Heart left ventricle (tissue), 13 donors: ENCODE data around the gene SYP.

ENCODE experiments used
- CTCF ChIP-seq, 12 donors: fragments of 200-600 bp; sonication (generic) in 4 of 12; IDR thresholded peaks; one replicate each; pipeline versions ENCODE4 v1.5.0 to v1.8.0; 2018 to 2022; ENCODE audit warnings: antibody characterized with exemption in 12 of 12, mild to moderate bottlenecking in 5 of 12
- POLR2A ChIP-seq, 2 donors: fragments of 450-650 bp; IDR thresholded peaks; one replicate each; pipeline ENCODE4 v1.6.1; 2017; ENCODE audit warnings: antibody characterized with exemption in 2 of 2, mild to moderate bottlenecking in 2 of 2, moderate library complexity in 2 of 2
- donor health status: ischemic (EF 13 %, LVEDD 7.1; RV severe dilation, severe dysfunction).
- donor health status: DM: no; HTN: yes; CAD: no.
- donor health status: DM: no; HTN: no; CAD: no.
- donor health status: ischemic (EF 25% LVEDD 6.9; RV normal size, moderate dysfunction).
- donor health status: ischemic (EF 25% LVEDD 5.7; RV mildly dilated, moderate dysfunction).
- donor health status: ischemic (EF 35%, LVEDD 5.7; RV mildly dilated, moderate dysfunction).
- donor health status: nonischemic (EF 11% LVEDD 7.7; RV severe dilation, severe dysfunction).
- donor health status: DM: yes; HTN: yes; CAD: no.
- donor health status: PGD.
- donor health status: ischemic (EF 29% LVEDD 5.4; RV normal size, mild dysfunction).
- donor health status: nonischemic (EF 23%, LVEDD 6.1; RV moderate dilation, normal function).

- no peak for TF ChIP-seq POLR2A (IDR thresholded peaks at IDR 0.05)
- no peak for TF ChIP-seq CTCF (IDR thresholded peaks at IDR 0.05)
These were observed 34.0 kb upstream of the SYP start for GRCh38 chrX:49233887-49234555.
